ENCODE results near the gene HNRNPC. TPM values are rescaled to one million over a fixed set of nuclear protein-coding genes. Genes with fewer than 3 reads are reported as not detected.

HNRNPC gene
- total and polyA plus RNA-seq, 2 of the 8 experiments (the other 6 are each of a cell fraction or from before 2014, with no cell fraction given): 781 to 1,207 TPM

DNA sequence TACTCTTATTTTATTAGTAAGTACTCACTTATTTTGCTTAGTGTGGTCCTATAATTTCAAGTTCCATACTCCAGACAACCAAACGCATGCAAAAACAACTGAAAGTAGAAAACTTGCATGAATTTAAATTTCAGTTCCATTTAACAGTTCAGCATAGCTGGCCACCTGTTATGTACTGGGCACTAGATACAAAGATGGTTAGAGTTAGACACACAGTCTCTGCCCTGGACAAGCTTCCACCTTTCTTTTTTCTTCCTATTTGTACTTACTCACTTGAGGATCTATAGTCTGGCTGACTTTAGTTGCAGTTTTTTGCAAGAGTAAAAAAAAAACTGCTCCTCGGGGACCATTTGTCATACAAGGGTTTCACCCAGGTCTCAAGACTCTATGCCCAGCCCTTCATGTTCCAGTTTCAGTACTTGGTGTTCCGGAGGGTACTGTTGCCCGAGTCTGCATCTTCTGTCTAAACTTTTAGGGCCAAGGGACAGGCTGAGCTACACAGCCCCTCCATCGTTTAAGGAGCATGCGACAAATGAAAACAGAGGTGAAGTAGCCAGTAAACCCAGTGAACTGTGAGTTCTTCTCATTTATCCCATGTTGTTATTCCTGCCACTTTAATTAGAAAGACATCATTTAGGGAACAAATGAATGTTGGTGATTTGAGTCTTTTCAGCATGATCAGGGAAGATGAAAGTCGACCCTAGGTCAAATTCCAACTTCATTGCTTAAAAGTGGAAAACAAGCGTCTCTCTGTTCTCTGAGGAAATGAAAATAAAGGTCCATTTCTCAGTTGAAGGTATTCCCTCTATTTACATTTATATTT is 33.0 kb upstream of the HNRNPC start:
- Histone ChIP-seq H2BK120ac (replicated peaks; ENCODE audit: low read depth, low read length) (no peak overlapping the region), H2BK15ac (ENCODE audit: low read length) (no peak overlapping the region), H3K23me2 (ENCODE audit: low read depth, low read length) (peaks cover 7% of the 10 kb centered on the region; the same call in 1 of the 2 replicates), H3K27ac (ENCODE audit: low read depth, low read length) (no peak overlapping the region), H4K8ac (ENCODE audit: extremely low read depth, insufficient read depth, low read length) (no peak overlapping the region), H3K36me3 (ENCODE audit: control insufficient read depth in 2 of 4, insufficient read depth in 4 of 4, low read length in 3 of 4) (no peaks in the 10 kb centered on the region), H2BK5ac (ENCODE audit: low read depth, low read length) (no peak overlapping the region), H3K4me3 (ENCODE audit: extremely low read depth in 1 of 4, insufficient read depth in 2 of 4, low read depth in 3 of 4, low read length in 4 of 4) (no peak overlapping the region), H3K4ac (replicated peaks; ENCODE audit: insufficient read length, low read depth, low read length) (no peak overlapping the region), H3K9ac (replicated peaks in 1 of 4; ENCODE audit: extremely low read depth in 1 of 4, low read depth in 3 of 4, low read length in 3 of 4) (no peak overlapping the region), H2BK12ac (ENCODE audit: low read depth, low read length) (no peak overlapping the region), H2AFZ (ENCODE audit: low read length) (no peak overlapping the region), H3K18ac (ENCODE audit: extremely low read depth, low read length) (no peak overlapping the region), H3K79me2 (ENCODE audit: control insufficient read depth in 1 of 2, insufficient read depth in 2 of 2, low read length in 2 of 2) (no peaks in the 10 kb centered on the region), H3K23ac (ENCODE audit: insufficient read length) (no peak overlapping the region), H2BK20ac (ENCODE audit: low read length) (no peak overlapping the region), H4K5ac (ENCODE audit: insufficient read length, low read depth, low read length) (no peak overlapping the region), H3K79me1 (ENCODE audit: low read depth, low read length) (no peaks in the 10 kb centered on the region), H3K27me3 (replicated peaks in 1 of 4; ENCODE audit: control insufficient read depth in 3 of 4, extremely low read depth in 1 of 4, insufficient read depth in 3 of 4, low read length in 3 of 4) (no peaks in the 10 kb centered on the region), H4K20me1 (replicated peaks in 1 of 2; ENCODE audit: control insufficient read depth in 1 of 2, insufficient read depth in 2 of 2, low read length in 2 of 2) (no peaks in the 10 kb centered on the region), H2AK5ac (ENCODE audit: low read depth, low read length) (no peak overlapping the region), H3K4me2 (ENCODE audit: insufficient read depth in 1 of 2, low read depth in 2 of 2, low read length in 2 of 2) (no peak overlapping the region; a peak in 1 of 4 replicates), H3K9me3 (ENCODE audit: insufficient read depth in 2 of 2, low read depth in 1 of 2, low read length in 1 of 2) (no peaks in the 10 kb centered on the region), H3K14ac (ENCODE audit: insufficient read length) (no peak overlapping the region), H4K91ac (replicated peaks; ENCODE audit: insufficient read length, low read length) (no peak overlapping the region), H3K4me1 (replicated peaks in 1 of 4; ENCODE audit: control insufficient read depth in 3 of 4, insufficient read depth in 4 of 4, low read length in 3 of 4) (peaks cover 0 to 3% (median 2%) of the 10 kb centered on the region in 4 experiments; a peak in 2 of 7 replicates), H3K56ac (replicated peaks; ENCODE audit: insufficient read length, low read depth, low read length) (no peak overlapping the region)
- WGBS, 2 experiments (ENCODE audit: extremely low coverage in 1 of 2, insufficient coverage in 1 of 2, insufficient read length in 1 of 2, insufficient replicate concordance in 2 of 2, low coverage in 1 of 2, low lambda C conversion rate in 2 of 2, missing lambda C conversion rate in 1 of 2): 93% methylated on average over 8 of the region's 8 CpGs; no CpG with 5 or more reads in 1 of the 2 experiments
- ChIA-PET POLR2A (ENCODE audit: partially characterized antibody) (interaction anchor here (0.6 to 2.2 kb wide), 4 partner anchors 8 to 37 kb away, joined by 3 to 9 read pairs (median 4); no protein-coding TSS in a partner anchor), CTCF (ENCODE audit: partially characterized antibody) (interaction anchor here (0.5 to 2.2 kb wide), 5 partner anchors 17 to 37 kb away, joined by 3 to 6 read pairs (median 3); no protein-coding TSS in a partner anchor)
- FAIRE-seq (no peak), DNase-seq (ENCODE audit: low read depth in 1 of 2, low spot score in 2 of 2) (no peak)

All from H1 (cell line).